ENCODE results near the gene MCF2L.
"Not testable (repeated sequence)": the region's sequence is repeated elsewhere in the genome, so short reads cannot be mapped to it uniquely, and the experiment has no call there.

MCF2L gene, protein sequence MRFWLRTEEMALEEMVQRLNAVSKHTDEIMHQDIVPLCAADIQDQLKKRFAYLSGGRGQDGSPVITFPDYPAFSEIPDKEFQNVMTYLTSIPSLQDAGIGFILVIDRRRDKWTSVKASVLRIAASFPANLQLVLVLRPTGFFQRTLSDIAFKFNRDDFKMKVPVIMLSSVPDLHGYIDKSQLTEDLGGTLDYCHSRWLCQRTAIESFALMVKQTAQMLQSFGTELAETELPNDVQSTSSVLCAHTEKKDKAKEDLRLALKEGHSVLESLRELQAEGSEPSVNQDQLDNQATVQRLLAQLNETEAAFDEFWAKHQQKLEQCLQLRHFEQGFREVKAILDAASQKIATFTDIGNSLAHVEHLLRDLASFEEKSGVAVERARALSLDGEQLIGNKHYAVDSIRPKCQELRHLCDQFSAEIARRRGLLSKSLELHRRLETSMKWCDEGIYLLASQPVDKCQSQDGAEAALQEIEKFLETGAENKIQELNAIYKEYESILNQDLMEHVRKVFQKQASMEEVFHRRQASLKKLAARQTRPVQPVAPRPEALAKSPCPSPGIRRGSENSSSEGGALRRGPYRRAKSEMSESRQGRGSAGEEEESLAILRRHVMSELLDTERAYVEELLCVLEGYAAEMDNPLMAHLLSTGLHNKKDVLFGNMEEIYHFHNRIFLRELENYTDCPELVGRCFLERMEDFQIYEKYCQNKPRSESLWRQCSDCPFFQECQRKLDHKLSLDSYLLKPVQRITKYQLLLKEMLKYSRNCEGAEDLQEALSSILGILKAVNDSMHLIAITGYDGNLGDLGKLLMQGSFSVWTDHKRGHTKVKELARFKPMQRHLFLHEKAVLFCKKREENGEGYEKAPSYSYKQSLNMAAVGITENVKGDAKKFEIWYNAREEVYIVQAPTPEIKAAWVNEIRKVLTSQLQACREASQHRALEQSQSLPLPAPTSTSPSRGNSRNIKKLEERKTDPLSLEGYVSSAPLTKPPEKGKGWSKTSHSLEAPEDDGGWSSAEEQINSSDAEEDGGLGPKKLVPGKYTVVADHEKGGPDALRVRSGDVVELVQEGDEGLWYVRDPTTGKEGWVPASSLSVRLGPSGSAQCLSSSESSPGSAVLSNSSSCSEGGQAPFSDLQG

DNA sequence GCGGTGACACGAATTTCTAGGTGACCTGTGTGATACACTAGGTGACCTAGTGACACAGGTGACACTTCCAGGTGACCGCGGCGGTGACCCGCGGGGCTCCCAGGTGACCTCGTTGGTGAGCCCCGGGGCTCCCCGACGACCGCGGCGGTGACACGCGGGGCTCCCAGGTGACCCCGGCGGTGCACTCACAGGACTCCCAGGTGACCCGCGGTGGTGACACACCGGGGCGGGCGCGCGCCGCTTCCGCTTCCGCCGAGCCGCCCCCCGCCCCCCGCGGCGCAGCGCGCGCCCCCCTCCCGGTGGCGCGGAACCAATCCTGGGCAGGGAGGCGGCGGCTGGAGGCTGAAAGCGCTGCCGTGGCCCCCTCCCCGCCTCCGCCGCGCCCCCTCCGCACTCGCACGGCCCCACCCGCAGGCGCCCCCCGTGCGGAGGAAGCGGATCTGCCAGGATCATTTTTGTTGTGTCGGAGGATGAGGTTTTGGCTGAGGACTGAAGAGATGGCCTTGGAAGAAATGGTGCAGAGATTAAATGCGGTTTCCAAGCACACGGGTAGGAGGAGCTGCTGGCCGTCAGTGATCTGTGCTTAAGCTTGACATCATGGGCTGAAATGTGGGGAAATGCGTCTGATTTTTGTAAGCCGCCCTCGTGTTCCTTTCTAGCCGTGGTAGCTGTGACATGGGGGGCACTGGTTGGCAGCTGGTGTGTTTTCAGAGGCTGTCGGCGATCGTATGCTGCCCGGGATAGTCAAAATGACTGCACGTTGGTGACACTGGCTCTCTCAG lies at the start of gene MCF2L:
MCF2L (plus strand) TSS at position 305 of the 782 bp plus-strand sequence; CDS start at position 471, 166 bp downstream.
- DNase-seq (ENCODE audit: low spot score): no peak

DNA sequence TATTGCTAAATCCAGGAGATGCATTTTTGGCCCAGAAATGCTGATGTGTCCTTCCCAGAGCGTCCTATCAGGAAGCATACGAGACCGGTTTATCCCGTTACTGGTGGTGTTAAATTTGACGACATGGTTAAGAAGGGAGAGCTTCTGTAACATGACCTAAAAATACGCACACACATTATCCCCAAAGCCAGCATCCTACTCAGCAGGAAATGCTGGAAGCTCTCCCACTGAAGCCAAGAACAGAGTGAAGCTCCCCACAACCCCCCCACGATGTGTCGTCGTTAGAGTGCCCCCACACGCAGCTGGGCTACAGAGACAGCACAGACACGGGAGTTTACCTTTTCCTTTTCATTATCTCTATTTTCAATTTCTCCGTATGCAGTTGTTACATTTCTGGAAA lies 45.1 kb upstream of the MCF2L start:
- DNase-seq (ENCODE audit: low spot score): no peak

DNA sequence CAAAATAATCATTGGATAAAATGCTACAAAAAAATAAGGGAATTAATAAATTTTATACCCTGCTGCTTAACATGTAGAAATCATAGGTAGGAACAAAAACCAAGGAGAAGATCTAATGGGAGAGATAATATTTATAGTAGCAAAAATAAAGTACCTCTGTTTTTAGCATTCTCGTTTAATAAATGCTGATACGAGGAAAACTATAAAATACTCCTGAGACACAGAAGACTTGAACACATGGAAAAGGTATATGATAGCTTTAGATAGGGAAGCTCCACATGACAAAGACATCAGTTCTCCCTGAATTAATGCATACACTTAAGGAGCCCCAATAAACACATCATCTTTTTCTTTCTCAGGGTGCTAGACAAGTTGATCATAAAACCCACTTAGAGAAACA lies 44.6 kb upstream of the MCF2L start:
- no peak for DNase-seq (ENCODE audit: low spot score)

DNA sequence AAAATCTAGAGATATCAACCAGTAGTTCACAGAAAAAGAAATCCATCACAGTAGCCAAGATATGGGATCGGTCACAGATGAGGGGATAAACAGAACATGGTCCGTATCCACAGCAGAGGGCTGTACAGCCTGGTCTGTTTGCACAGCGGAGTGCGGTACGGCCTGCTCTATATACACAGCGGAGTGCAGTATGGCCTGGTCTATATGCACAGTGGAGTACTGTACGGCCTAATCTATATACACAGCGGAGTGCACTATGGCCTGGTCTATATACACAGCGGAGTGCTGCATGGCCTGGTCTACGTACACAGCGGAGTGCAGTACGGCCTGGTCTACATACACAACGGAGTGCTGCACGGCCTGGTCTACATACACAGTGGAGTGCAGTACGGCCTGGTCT lies 43.0 kb upstream of the MCF2L start:
- no peak for DNase-seq (ENCODE audit: low spot score)

DNA sequence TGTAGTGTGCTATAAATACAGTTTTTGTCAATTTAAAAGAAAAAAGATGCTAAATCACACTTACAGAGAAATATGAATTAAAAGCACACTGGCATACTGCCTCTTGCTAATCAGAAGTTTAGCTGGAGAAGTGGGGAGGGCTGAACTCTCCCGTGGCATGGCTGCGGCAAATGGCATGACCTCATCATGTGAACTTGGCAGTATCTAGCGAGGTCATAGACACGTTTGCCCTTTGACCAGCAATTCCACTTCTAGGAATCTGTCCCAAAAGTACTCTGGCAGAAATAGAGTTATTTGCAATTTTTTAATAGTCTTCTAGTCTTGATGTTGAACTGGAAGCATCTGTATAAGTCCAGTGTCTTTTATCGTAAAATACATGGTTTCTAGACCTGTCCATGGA lies 42.0 kb upstream of the MCF2L start:
- no peak for DNase-seq (ENCODE audit: low spot score)

DNA sequence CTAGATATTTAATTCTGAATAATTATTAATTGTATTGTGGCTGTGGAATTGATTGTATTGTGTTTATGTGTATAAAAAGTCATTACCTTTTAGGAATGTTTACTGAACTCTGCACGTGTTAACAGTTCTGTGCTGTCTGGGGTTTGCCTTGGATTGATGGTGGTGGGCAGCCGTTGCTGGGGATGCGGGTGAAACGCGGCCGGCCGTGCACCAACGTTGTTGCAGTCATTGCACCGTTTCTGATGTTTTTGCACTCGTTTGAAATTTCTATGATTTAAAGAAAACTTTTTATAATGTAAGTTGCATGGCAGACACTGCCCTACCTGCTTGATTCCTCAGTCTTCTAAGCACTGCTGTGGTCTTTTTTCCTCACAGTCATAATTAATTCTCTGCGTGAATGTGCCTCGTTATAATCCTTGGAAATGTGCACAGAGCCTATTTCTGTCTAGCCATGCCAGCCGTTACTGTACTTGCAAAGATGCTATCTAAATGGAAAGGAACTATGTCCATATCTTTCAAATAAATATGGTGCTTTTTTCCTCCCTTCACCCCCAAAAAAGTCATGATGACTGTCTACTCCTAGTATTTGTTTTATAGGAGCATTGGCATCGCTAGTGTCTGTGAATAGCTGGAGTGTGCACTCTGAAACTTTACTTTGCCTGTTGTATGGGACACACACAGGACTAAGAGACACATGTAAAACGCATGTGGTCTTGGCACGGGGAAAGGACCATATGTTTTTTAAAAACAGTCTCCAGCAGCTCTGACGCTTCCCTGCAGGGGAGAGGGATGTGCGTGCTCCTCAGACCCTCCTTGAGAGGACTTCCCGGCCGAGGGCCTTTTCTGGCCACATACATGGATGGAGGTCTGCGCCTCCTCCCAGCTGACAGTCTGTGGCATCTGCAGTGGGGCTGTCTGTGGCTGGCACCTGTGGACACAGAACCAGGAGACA lies 40.7 kb upstream of the MCF2L start:
- no peak for DNase-seq (ENCODE audit: low spot score)

DNA sequence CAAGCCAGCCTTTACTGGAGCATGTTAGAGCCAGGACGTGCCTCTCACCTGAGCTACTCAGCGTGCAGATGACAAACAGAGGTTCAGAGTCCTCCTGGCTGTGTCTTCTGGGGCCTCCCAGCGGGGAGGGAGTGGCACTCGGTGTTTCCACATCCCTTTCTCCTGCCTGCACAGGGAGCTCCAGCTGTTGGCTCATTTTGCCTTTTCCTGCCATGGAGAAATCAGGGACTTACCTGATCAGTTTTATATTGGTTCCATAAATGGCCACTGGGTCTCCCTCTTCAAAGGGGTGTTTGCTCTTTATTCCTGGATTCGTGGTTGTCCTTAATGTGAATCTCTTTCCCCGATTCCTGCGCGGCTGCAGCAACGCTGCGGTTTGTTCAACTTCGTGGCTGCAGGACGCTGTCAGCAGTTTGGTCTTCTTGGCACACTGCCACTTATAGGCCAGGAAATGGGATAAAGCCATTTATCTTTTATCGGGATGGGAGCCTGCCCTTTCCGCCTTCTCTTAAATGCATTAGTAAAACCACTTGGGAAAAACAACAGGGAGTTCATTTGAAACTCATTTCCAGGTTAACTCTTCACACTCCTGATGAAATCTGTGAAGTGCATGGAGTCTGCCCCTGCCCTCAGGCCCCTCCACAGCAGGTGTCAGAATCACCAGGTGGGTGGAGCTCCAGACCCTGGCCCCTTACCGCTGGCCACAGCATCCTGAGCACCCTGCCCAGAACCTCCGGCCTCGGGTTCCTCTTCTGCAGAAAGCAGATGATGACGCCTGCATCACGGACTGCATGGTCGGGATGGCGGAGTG lies 39.8 kb upstream of the MCF2L start:
- DNase-seq (ENCODE audit: low spot score): no peak

DNA sequence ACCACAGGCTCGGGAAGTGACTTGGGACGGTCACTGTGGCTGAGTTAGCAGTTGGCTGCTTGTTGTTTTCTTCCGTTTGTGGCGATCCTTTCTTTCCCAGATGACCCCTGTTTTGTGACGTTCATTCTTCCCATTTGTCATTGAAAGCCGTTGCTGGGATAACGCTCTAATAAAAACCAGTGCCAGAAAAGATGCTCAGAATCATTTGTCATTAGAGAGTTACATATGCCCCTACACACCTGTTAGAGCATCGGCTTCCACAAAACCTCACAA lies 39.3 kb upstream of the MCF2L start:
- no peak for DNase-seq (ENCODE audit: low spot score)

DNA sequence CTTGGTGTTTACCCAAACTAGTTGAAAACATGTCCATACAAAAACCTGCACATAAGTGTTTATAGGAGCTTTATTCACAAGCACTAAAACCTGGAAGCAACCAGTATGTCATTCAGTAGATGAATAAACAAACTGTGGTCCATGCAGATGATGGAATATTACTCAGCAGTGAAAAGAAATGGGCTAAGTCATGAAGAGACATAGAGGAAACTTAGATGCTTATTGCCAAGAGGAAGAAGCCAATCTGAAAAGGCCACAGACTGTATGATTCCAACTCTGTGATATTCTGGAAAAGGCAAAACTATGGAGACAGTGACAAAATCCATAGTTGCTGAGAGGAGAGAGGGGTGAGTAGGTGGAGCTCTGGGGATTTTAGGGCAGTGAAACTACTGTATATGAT lies 38.8 kb upstream of the MCF2L start:
- DNase-seq (ENCODE audit: low spot score): no peak

DNA sequence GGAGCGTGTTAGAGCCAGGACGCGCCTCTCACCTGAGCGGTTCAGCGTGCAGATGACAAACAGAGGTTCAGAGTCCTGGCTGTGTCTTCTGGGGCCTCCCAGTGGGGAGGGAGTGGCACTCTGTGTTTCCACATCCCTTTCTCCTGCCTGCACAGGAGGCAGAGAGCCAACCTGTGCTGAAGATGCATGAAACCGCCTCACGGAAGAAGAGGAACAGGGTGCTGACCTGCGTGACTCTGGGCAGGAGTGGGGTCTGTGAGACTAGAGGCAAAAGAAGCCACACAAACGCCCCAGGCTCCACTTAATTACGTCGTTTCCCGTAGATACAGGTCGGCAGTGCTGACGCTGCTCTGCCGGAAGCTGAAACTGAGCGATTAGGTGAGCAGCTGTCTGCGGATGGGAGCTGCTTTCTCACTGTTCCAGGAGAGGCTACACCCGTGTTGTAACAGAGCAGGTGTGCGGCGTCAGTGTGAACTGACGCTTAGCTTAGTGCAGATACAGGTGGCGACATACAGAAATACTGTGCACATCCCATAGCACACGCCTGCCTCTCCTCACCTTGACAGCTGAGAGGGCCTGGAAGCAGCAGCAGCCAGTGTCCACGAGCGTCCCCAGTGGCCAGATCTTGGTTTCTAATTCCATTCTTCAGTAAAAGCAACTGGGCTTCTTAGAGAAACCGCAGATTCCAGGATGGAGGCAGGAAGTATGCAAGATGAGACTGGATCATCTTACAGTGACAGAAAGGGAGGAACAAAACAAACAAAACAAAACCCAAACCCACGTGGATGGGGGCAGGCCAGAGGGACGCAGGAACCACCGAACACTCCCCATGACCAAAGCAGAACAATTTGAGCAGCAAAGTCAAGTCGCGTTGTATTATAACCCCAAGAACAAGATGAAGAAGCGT lies 37.7 kb upstream of the MCF2L start:
- DNase-seq (ENCODE audit: low spot score): no peak

DNA sequence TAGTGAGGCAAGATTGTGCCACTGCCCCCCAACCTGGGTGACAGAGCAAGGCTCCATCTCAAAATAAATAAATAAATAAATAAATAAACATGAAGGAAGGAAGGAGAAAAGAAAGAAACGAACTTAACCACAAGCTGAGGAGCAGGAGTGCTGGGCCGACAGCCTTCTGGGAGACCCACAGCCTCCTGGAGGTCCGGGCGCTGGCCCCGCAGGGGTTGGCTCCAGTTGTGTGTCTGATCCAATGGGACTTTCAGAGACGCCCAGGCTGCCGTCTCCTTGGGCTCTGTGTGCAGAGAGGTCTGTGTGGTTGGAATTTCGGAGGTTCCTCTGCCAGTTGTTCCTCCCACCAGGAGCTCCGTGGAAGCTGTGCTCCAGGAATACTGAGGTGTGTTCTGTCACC lies 36.0 kb upstream of the MCF2L start:
- DNase-seq (ENCODE audit: low spot score): no peak

DNA sequence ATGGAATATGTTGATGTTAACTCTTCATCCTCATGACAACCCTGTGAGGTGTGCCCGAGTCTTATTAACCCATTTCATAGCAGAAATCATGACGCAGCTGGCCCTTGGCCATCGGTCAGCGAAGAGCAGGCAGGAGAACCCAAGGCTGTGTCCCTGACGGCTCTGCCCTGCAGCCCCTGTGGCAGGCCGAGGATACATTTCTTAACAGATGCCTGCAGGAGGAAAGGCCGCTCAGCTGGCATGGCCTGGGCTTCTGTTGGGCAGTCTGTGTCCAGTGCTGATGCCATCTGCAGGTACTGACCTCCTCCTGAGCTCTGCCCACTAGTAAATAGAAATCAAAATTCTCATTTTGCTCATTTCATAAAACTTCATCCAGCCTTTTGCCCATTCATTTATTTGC lies 35.4 kb upstream of the MCF2L start:
- DNase-seq (ENCODE audit: low spot score): no peak

DNA sequence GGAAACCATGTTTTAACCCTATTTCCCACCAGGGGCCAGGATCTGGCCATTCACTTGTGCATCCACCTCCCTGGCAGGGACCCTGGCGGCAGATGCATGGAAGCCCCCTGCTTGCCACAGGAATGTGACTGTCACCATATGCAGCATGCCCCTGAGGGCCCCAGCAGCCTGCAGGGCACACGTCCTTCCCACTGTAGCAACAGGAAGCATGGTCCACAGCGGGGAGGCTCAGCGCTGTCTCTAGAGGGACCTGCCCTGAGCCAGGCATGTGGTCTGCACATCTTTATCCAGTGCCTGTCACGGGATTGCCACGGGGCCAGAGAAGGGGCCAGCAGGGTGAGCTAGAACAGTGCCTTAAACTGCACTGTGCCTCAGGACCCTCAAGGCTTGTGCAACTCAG lies 34.9 kb upstream of the MCF2L start:
- no peak for DNase-seq (ENCODE audit: low spot score)

DNA sequence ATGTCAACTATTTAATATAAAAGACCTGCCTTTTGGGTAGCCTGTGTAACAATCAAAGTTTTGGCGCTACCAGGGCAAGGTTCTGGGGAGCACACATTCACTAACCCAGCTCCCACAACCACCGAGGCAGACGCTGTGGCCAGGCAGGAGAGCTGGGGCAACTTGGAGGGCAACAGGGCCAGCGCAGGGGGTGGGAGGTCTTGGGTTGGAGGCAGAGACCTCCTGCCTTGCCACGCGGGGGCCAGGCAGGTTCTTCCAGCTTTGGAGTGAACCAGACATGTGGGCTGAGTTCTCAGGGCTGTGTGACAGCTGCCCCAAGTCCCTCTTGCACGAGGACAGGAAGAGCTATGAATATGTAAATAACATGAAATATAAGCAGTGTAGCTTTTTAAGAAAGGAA lies 30.3 kb upstream of the MCF2L start:
- DNase-seq (ENCODE audit: low spot score): no peak

DNA sequence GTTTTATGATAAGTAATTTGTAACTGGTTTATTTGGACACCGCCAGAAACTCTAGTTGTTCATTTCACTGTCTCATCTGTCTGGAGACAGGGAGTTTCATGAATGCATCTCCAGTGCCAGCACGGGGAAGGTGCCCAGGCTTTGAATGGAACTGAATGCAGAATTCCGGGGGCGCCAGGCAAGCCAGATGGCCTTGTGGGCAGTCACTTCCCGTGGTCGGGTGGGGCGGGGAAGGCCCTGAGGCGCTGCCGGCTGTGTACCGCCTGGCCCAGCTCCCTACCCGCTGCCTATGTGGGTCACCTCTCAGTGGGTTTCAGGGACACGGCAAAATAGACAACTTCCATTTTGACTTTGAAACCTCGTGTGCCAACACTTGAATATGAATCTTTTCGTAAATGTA lies 28.8 kb upstream of the MCF2L start:
- DNase-seq (ENCODE audit: low spot score): no peak

DNA sequence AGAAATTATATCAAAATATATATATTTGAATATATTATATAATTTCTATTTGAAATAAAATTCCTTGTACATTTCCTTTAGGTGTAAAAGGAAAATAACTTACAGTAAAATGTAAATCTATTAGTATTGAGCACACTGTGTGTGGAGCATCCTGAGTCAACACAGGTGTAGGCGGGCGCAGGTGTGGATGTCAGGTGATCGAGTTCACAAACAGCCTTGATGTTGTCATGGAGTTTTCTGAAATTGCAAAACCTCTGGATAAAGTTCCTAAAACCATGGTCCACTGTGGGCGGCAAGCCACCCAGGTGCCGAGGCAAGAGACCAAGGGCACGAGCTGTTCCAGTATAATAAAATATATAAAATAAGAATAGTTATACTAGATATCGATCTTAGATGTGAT lies 27.7 kb upstream of the MCF2L start:
- DNase-seq (ENCODE audit: low spot score): no peak

DNA sequence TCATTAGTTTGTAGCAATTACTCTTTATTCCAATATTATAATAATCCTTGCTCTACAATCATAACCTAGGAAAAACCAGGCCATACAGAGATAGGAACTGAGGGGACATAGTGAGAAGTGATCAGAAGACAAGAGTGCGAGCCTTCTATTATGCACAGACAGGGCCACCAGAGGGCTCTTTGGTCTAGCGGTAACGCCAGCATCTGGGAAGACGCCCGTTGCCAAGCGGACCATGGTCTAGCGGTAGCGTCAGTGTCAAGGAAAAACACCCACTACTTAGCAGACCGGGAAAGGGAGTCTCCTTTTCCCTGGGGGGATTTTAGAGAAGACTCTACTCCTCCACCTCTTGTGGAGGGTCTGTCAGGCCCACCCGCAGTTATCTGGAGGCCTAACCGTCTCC lies 27.2 kb upstream of the MCF2L start:
- not testable (repeated sequence) for DNase-seq (ENCODE audit: low spot score)

DNA sequence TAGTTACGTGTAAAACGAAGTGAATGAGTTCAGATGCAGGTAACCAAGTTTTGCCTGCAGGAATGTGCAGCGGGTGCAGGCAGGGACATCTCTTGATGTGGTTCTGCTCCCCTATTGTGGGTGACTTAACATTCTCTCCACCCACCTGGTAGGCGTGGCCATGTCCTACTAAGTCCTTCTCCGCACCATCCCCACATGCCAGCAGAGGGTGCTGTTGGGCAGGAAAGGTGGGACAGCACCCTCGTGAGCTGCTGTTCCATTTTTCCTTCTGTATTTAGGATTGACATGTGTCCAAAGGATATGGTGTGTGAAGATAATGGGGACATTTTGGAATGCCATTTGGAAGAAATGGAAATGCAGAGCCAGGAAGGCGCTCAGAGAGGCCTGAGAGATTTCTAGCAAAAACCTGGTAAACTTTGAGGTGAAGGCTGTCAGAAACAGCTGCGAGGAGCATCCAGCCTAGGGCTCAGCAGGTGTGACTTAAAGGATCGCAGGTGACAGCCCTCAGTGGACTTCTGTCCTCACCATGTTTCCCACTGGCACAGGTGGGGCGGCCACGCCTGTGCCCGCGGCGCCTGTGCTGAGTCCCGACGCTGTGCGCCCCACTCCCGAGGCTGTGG lies 26.2 kb upstream of the MCF2L start:
- peak; percentile 94 for DNase-seq (ENCODE audit: low spot score)

Measured in left forelimb (tissue), 1 donor.